Measurements from ENCODE around the gene MPI. TPM values are rescaled to one million over a fixed set of nuclear protein-coding genes. Genes with fewer than 3 reads are reported as not detected.

Gene MPI
- polyA plus RNA-seq, 3 donors = 19.2 to 19.9 (median 19.7) TPM

DNA sequence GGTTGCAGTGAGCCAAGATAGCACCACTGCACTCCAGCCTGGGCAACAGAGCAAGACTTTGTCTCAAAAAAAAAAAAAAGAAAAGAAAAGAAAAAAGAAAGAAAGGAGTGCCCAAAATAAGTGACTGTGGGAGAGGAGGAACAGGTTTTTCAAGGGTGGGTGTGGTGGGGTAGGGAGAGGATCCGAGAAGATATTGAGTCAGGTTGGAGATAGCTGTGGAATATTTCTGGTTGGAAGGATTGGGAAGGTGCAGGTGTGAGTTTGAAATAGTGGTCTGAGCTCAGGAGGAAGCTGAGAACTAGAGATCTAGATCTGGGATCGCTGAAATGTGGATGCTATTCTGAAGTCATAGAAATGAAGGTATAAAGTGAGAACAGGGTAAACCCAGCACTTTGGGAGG is 24.5 kb upstream of the MPI start:
- DNase-seq = no peak
- Histone ChIP-seq H3K27me3 (ENCODE audit: control insufficient read depth in 2 of 2, insufficient read depth in 2 of 2, low read length in 2 of 2) (no peaks in the 10 kb centered on the region), H3K9ac (ENCODE audit: insufficient read depth, low read length, poor library complexity, severe bottlenecking) (no peak overlapping the region), H3K4me1 (ENCODE audit: control insufficient read depth in 1 of 2, insufficient read depth in 2 of 2, low read length in 2 of 2) (peaks cover 43 to 44% of the 10 kb centered on the region in 2 donors), H3K4me3 (replicated peaks in 1 of 3; ENCODE audit: low read depth in 2 of 3, low read length in 3 of 3) (no peak overlapping the region), H3K27ac (ENCODE audit: low read depth in 1 of 2, low read length in 2 of 2) (no peak overlapping the region), H4K20me1 (ENCODE audit: insufficient read depth, low read length) (peaks cover 98% of the 10 kb centered on the region), H3K79me2 (ENCODE audit: insufficient read depth, low read length) (peaks cover 99% of the 10 kb centered on the region), H3K9me3 (replicated peaks in 1 of 2; ENCODE audit: control insufficient read depth in 1 of 2, insufficient read depth in 1 of 2, low read length in 2 of 2) (no peaks in the 10 kb centered on the region), H3K36me3 (replicated peaks in 1 of 2; ENCODE audit: control insufficient read depth in 1 of 2, insufficient read depth in 2 of 2, low read length in 2 of 2) (peaks cover 3 to 24% of the 10 kb centered on the region in 2 donors), H2AFZ (ENCODE audit: insufficient read depth, low read depth, low read length, poor library complexity, severe bottlenecking) (no peak overlapping the region), H3K4me2 (replicated peaks; ENCODE audit: extremely low read depth, low read length, poor library complexity, severe bottlenecking) (no peak overlapping the region)
- Mint-ChIP-seq H3K27me3 (ENCODE audit: low read depth in 3 of 3) (no peaks in the 10 kb centered on the region), H3K36me3 (peaks cover 22 to 32% of the 10 kb centered on the region in 2 donors), H3K4me3 (no peak overlapping the region), H3K27ac (peak overlapping the region in 3 of 7 donors; percentile 16 to 52 (median 43)), H3K4me1 (peaks cover 65% of the 10 kb centered on the region), H3K9me3 (no peaks in the 10 kb centered on the region)
- 92% methylated on average over 1 of the region's 2 CpGs for WGBS (ENCODE audit: insufficient coverage)
- TF ChIP-seq, protein P1, sequence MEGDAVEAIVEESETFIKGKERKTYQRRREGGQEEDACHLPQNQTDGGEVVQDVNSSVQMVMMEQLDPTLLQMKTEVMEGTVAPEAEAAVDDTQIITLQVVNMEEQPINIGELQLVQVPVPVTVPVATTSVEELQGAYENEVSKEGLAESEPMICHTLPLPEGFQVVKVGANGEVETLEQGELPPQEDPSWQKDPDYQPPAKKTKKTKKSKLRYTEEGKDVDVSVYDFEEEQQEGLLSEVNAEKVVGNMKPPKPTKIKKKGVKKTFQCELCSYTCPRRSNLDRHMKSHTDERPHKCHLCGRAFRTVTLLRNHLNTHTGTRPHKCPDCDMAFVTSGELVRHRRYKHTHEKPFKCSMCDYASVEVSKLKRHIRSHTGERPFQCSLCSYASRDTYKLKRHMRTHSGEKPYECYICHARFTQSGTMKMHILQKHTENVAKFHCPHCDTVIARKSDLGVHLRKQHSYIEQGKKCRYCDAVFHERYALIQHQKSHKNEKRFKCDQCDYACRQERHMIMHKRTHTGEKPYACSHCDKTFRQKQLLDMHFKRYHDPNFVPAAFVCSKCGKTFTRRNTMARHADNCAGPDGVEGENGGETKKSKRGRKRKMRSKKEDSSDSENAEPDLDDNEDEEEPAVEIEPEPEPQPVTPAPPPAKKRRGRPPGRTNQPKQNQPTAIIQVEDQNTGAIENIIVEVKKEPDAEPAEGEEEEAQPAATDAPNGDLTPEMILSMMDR (IDR thresholded peaks at IDR 0.05) = no peak
- intact Hi-C loops (cut with micrococcal nuclease) = loop anchor here in 1 of 2 donors (5.0 kb wide), 1 partner anchor 37 kb away; no protein-coding TSS in a partner anchor

DNA sequence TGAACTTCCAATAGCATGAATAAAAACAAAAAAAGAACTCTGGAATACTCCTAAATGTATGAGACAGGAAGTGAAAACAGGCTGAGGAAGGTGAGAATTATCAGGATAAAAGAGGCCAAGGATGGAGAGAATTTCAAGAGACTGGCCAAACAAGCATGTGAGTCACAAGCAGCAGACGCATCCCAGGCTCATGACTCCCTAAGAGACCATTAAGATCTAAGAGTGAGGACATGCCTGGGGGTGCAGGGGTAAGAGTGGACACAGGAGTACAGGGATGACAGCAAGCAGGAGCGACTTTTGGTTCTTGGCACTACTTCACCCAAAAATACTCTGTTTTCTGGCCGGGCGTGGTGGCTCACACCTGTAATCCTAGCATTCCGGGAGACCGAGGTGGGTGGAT is 23.8 kb upstream of the MPI start:
- H3K36me3 Mint-ChIP-seq = peaks cover 22 to 32% of the 10 kb centered on the region in 2 donors
- 86% methylated on average over 5 of the region's 6 CpGs for WGBS (ENCODE audit: insufficient coverage)
- Histone ChIP-seq H3K4me3 (replicated peaks in 1 of 3; ENCODE audit: low read depth in 2 of 3, low read length in 3 of 3) (no peak overlapping the region), H3K4me2 (replicated peaks; ENCODE audit: extremely low read depth, low read length, poor library complexity, severe bottlenecking) (no peak overlapping the region), H3K36me3 (replicated peaks in 1 of 2; ENCODE audit: control insufficient read depth in 1 of 2, insufficient read depth in 2 of 2, low read length in 2 of 2) (peaks cover 3 to 24% of the 10 kb centered on the region in 2 donors), H3K79me2 (ENCODE audit: insufficient read depth, low read length) (peaks cover 98% of the 10 kb centered on the region), H3K27me3 (ENCODE audit: control insufficient read depth in 2 of 2, insufficient read depth in 2 of 2, low read length in 2 of 2) (no peaks in the 10 kb centered on the region), H3K27ac (ENCODE audit: low read depth in 1 of 2, low read length in 2 of 2) (peak overlapping the region in 1 of 2 donors; percentile 44), H3K4me1 (ENCODE audit: control insufficient read depth in 1 of 2, insufficient read depth in 2 of 2, low read length in 2 of 2) (peaks cover 51 to 52% of the 10 kb centered on the region in 2 donors), H2AFZ (ENCODE audit: insufficient read depth, low read depth, low read length, poor library complexity, severe bottlenecking) (no peak overlapping the region), H3K9ac (ENCODE audit: insufficient read depth, low read length, poor library complexity, severe bottlenecking) (no peak overlapping the region), H4K20me1 (ENCODE audit: insufficient read depth, low read length) (peaks cover 99% of the 10 kb centered on the region), H3K9me3 (replicated peaks in 1 of 2; ENCODE audit: control insufficient read depth in 1 of 2, insufficient read depth in 1 of 2, low read length in 2 of 2) (no peaks in the 10 kb centered on the region)
- H3K9me3 Mint-ChIP-seq = no peaks in the 10 kb centered on the region
- TF ChIP-seq, protein P1 (IDR thresholded peaks at IDR 0.05) = no peak
- H3K27me3 Mint-ChIP-seq (ENCODE audit: low read depth in 3 of 3) = no peaks in the 10 kb centered on the region
- peaks cover 72% of the 10 kb centered on the region for H3K4me1 Mint-ChIP-seq
- no peak overlapping the region for H3K4me3 Mint-ChIP-seq
- no peak for DNase-seq
- intact Hi-C loops (cut with micrococcal nuclease) = loop anchor here in 1 of 2 donors (5.0 kb wide), 1 partner anchor 36 kb away; no protein-coding TSS in a partner anchor
- H3K27ac Mint-ChIP-seq = peak overlapping the region in 3 of 7 donors; percentile 22 to 74 (median 43)
